Peyer's patch (tissue), 4 donors: ENCODE results near the gene SLC39A1.

Experiments
- POLR2A ChIP-seq, 2 donors: fragments of 450-650 bp; IDR thresholded peaks; one replicate each; pipeline ENCODE4 v1.5.1; 2017; ENCODE audit warnings: antibody characterized with exemption in 2 of 2, mild to moderate bottlenecking in 2 of 2, moderate library complexity in 2 of 2
- TF ChIP-seq, protein P1 (sequence below), 6 experiments: fragments of 450-650 bp in 4 of 6; fragments of 200-600 bp in 2 of 6; sonication (generic) in 1 of 6; IDR thresholded peaks; one replicate each; pipeline ENCODE4 v1.5.1; 2017 to 2019; ENCODE audit warnings: antibody characterized with exemption in 6 of 6, mild to moderate bottlenecking in 3 of 6, moderate library complexity in 1 of 6

DNA sequence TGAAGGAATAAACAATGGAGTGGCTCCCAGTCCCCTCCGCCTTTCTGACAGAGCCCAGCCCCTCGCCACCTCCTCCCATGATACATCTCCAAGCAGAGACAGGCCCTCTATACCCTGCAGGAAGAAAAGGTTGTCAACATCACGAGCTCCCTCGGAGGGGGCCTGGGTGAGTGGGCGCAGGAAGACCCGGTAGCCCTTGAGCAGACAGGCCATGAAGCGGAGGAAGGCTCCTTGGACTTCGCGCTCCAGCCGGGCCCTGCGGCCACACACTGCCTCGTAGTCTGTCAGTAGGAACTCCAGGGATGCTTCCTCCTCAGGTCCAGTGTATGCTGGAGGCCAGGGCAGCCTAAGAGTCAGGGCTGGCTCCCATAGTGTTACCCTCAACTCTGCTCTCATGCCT lies 23.9 kb downstream of the SLC39A1 start:
- no peak for TF ChIP-seq POLR2A (IDR thresholded peaks at IDR 0.05)
- TF ChIP-seq, protein P1, sequence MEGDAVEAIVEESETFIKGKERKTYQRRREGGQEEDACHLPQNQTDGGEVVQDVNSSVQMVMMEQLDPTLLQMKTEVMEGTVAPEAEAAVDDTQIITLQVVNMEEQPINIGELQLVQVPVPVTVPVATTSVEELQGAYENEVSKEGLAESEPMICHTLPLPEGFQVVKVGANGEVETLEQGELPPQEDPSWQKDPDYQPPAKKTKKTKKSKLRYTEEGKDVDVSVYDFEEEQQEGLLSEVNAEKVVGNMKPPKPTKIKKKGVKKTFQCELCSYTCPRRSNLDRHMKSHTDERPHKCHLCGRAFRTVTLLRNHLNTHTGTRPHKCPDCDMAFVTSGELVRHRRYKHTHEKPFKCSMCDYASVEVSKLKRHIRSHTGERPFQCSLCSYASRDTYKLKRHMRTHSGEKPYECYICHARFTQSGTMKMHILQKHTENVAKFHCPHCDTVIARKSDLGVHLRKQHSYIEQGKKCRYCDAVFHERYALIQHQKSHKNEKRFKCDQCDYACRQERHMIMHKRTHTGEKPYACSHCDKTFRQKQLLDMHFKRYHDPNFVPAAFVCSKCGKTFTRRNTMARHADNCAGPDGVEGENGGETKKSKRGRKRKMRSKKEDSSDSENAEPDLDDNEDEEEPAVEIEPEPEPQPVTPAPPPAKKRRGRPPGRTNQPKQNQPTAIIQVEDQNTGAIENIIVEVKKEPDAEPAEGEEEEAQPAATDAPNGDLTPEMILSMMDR (IDR thresholded peaks at IDR 0.05): no peak
